ENCODE data around the gene SLC6A3.

DNA sequence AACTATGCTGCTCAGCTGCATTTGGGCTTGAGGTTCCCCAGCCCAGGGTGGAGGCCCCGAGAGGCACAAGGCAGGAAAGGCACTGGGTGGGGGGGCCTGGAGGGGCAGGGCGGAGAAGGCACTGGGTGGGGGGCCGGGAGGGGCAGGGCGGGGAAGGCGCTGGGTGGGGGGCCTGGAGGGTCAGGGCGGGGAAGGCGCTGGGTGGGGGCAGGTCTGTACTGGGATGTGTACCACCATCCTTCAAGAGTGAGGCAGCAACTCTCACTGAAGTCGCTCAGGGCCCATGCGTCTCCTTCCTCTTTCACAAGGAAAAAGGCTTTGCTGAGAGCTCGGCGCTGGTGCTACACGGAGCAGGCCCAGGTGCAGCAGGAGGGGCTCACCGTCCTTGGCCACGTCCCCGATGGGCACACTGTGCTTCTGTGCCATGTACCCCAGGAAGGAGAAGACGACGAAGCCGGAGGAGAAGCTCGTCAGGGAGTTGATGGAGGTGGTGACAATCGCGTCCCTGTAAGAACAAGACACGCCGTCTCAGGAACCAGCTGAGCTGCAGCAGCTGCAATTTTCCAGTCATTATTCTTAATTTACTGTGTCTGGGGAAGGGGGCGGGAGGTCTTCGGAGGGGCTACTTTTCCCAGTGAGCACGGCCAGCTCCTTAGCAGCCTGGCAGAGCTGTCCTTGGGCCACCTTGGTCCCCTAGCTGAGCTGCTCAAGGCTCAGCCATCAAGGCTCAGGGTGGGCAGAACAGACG, 30.8 kb downstream of the SLC6A3 start:
- TF ChIP-seq, protein P1, sequence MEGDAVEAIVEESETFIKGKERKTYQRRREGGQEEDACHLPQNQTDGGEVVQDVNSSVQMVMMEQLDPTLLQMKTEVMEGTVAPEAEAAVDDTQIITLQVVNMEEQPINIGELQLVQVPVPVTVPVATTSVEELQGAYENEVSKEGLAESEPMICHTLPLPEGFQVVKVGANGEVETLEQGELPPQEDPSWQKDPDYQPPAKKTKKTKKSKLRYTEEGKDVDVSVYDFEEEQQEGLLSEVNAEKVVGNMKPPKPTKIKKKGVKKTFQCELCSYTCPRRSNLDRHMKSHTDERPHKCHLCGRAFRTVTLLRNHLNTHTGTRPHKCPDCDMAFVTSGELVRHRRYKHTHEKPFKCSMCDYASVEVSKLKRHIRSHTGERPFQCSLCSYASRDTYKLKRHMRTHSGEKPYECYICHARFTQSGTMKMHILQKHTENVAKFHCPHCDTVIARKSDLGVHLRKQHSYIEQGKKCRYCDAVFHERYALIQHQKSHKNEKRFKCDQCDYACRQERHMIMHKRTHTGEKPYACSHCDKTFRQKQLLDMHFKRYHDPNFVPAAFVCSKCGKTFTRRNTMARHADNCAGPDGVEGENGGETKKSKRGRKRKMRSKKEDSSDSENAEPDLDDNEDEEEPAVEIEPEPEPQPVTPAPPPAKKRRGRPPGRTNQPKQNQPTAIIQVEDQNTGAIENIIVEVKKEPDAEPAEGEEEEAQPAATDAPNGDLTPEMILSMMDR (IDR thresholded peaks at IDR 0.05; ENCODE audit: low read depth, low read length) = no peak
- TF ChIP-seq POLR2A (IDR thresholded peaks at IDR 0.05; ENCODE audit: extremely low read depth, insufficient read length) (no peak), MYC (IDR thresholded peaks at IDR 0.05; ENCODE audit: low read depth, low read length) (no peak)
